GM23338 (cell line): ENCODE data around the gene ESR1. TPM values are rescaled to one million over a fixed set of nuclear protein-coding genes. Genes with fewer than 3 reads are reported as not detected.

Experiments
- ATAC-seq: fragments of 200-7000 bp; cut with Tn5 transposase; 3 replicates; pipeline ENCODE4 v1.9.1; 2020
- DNase-seq: peaks from one replicate; pipeline ENCODE4 v3.0.0-alpha.2; 2015; ENCODE audit warnings: low spot score
- H2AFZ ChIP-seq: fragments of 200-600 bp; sonication (generic); 2 replicates; pipeline ENCODE4 v1.8.0; 2016; ENCODE audit warnings: antibody characterized with exemption, mild to moderate bottlenecking, moderate library complexity
- H3F3A ChIP-seq: fragments of 200-600 bp; sonication (generic); replicated peaks from 2 replicates; pipeline ENCODE4 v1.8.0; 2017; ENCODE audit warnings: antibody characterized with exemption, mixed run types, low read depth
- H3K27ac ChIP-seq: fragments of 200-600 bp; sonication (generic); 2 replicates; pipeline ENCODE4 v1.6.1; 2016; ENCODE audit warnings: low read depth
- H3K27me3 ChIP-seq: fragments of 200-600 bp; sonication (generic); 2 replicates; pipeline ENCODE4 v1.8.0; 2016; ENCODE audit warnings: mild to moderate bottlenecking, mixed run types, moderate library complexity; ENCODE audit not compliant: insufficient read depth
- H3K36me3 ChIP-seq: fragments of 200-600 bp; sonication (generic); 2 replicates; pipeline ENCODE4 v1.8.0; 2016; ENCODE audit warnings: mild to moderate bottlenecking; ENCODE audit not compliant: insufficient read depth
- H3K4me1 ChIP-seq: fragments of 200-600 bp; sonication (generic); 2 replicates; pipeline ENCODE4 v1.8.0; 2016; ENCODE audit warnings: mild to moderate bottlenecking, moderate library complexity; ENCODE audit not compliant: insufficient read depth
- H3K4me2 ChIP-seq: fragments of 200-600 bp; sonication (generic); 2 replicates; pipeline ENCODE4 v1.7.1; 2017; ENCODE audit warnings: mixed run types
- H3K4me3 ChIP-seq: fragments of 200-600 bp; sonication (generic); 2 replicates; pipeline ENCODE4 v1.6.1; 2016; ENCODE audit warnings: mixed run types
- H3K79me2 ChIP-seq: fragments of 200-600 bp; sonication (generic); replicated peaks from 2 replicates; pipeline ENCODE4 v1.8.0; 2017; ENCODE audit warnings: mild to moderate bottlenecking; ENCODE audit not compliant: insufficient read depth
- H3K9me2 ChIP-seq: fragments of 200-600 bp; sonication (generic); 2 replicates; pipeline ENCODE4 v1.8.0; 2017; ENCODE audit not compliant: insufficient read depth
- H4K20me1 ChIP-seq: fragments of 200-600 bp; sonication (generic); replicated peaks from 2 replicates; pipeline ENCODE4 v1.8.0; 2017; ENCODE audit warnings: mild to moderate bottlenecking; ENCODE audit not compliant: insufficient read depth
- H3K27ac Mint-ChIP-seq: 2 replicates; pipeline ENCODE4 v1.8.0; 2020; ENCODE audit warnings: inconsistent platforms, mild to moderate bottlenecking, moderate library complexity, mixed read lengths
- H3K27me3 Mint-ChIP-seq: 3 replicates; pipeline ENCODE4 v1.8.0; 2022; ENCODE audit warnings: low read depth, mild to moderate bottlenecking, moderate library complexity, mixed read lengths, inconsistent platforms; ENCODE audit not compliant: insufficient read depth, poor library complexity
- H3K36me3 Mint-ChIP-seq: 3 replicates; pipeline ENCODE4 v1.8.0; 2021; ENCODE audit warnings: low read depth, mild to moderate bottlenecking, inconsistent platforms, moderate library complexity, mixed read lengths
- H3K4me1 Mint-ChIP-seq: 3 replicates; pipeline ENCODE4 v1.8.0; 2020; ENCODE audit warnings: mild to moderate bottlenecking, inconsistent platforms, mixed read lengths
- H3K4me3 Mint-ChIP-seq: 3 replicates; pipeline ENCODE4 v1.8.0; 2021; ENCODE audit warnings: moderate library complexity, mild to moderate bottlenecking, inconsistent platforms, mixed read lengths
- H3K9me3 Mint-ChIP-seq: 3 replicates; pipeline ENCODE4 v1.8.0; 2020; ENCODE audit warnings: moderate library complexity, mild to moderate bottlenecking, inconsistent platforms, mixed read lengths
- CREB1 ChIP-seq: fragments of 250-450 bp; sonication (Bioruptor Pico); IDR thresholded peaks from 2 replicates; pipeline ENCODE4 v1.5.0; 2020; ENCODE audit warnings: low read depth, mild to moderate bottlenecking, moderate library complexity
- CTCF ChIP-seq, 2 experiments: fragments of 200-600 bp in 1 of 2; sonication (generic) in 1 of 2; conservative IDR thresholded peaks; 2 replicates each; pipeline versions ENCODE4 v1.5.1 to v1.6.1; 2016 to 2017; ENCODE audit warnings: antibody characterized with exemption in 2 of 2, low read depth in 2 of 2, mild to moderate bottlenecking in 2 of 2, moderate library complexity in 1 of 2
- ETS1 ChIP-seq: IDR thresholded peaks from 2 replicates; pipeline ENCODE4 v1.6.1; 2016; ENCODE audit warnings: antibody characterized with exemption
- EZH2 ChIP-seq: fragments of 200-600 bp; sonication (generic); IDR thresholded peaks from one replicate; pipeline ENCODE4 v1.8.0; 2017; ENCODE audit warnings: antibody characterized with exemption, mild to moderate bottlenecking, low read depth; ENCODE audit not compliant: unreplicated experiment
- JUNB ChIP-seq: IDR thresholded peaks from one replicate; pipeline ENCODE4 v1.6.1; 2016; ENCODE audit warnings: antibody characterized with exemption; ENCODE audit not compliant: unreplicated experiment
- NANOG ChIP-seq: IDR thresholded peaks from 2 replicates; pipeline ENCODE4 v1.6.1; 2016; ENCODE audit warnings: antibody characterized with exemption, borderline replicate concordance
- REST ChIP-seq: IDR thresholded peaks from one replicate; pipeline ENCODE4 v1.6.1; 2018; ENCODE audit warnings: antibody characterized with exemption; ENCODE audit not compliant: unreplicated experiment
- STAT1 ChIP-seq: IDR thresholded peaks from one replicate; pipeline ENCODE4 v1.6.1; 2016; ENCODE audit warnings: antibody characterized with exemption; ENCODE audit not compliant: unreplicated experiment
- ZNF114 ChIP-seq: fragments of 250-450 bp; sonication (Bioruptor Pico); IDR thresholded peaks from 2 replicates; pipeline ENCODE4 v1.5.0; 2020; ENCODE audit warnings: mild to moderate bottlenecking, moderate library complexity
- ZNF331 ChIP-seq: fragments of 250-450 bp; sonication (Bioruptor Pico); IDR thresholded peaks from 2 replicates; pipeline ENCODE4 v1.5.0; 2020; ENCODE audit warnings: low read depth, mild to moderate bottlenecking, moderate library complexity
- ZNF462 ChIP-seq: fragments of 250-450 bp; sonication (Bioruptor Pico); IDR thresholded peaks from 2 replicates; pipeline ENCODE4 v1.5.0; 2020; ENCODE audit warnings: mild to moderate bottlenecking, moderate library complexity
- polyA plus RNA-seq: library from polyadenylated mRNA; unstranded; fragments of >200 nt; fragmentation: Nextera tagmentation; extraction: Ambion mirVana; gene quantifications from 2 replicates; pipeline ENCODE4 v1.2.1, GENCODE V29; 2016
- total RNA-seq: library from RNA; depleted of rRNA; stranded (reverse); fragments of >200 nt; shearing (Covaris generic); gene quantifications from 2 replicates; pipeline ENCODE4 v1.2.3, GENCODE V29; 2014

ESR1 gene
- total and polyA plus RNA-seq, 2 experiments from 2014 or later = 0.94 TPM; not detected in 1

GRCh38 chr6:151974061-151974617 is 166.7 kb downstream of the ESR1 start (continued):
- TF ChIP-seq ZNF462 (no peak), ETS1 (no peak)

- no peaks in the 10 kb centered on the region for H3K36me3 ChIP-seq
- Mint-ChIP-seq H3K4me1 (no peaks in the 10 kb centered on the region), H3K36me3 (no peaks in the 10 kb centered on the region), H3K4me3 (no peak overlapping the region), H3K9me3 (no peaks in the 10 kb centered on the region), H3K27me3 (no peaks in the 10 kb centered on the region), H3K27ac (no peak overlapping the region; the same call in 1 of the 2 replicates)
- H3K27me3 ChIP-seq = no peaks in the 10 kb centered on the region
- no peak overlapping the region for H3K4me2 ChIP-seq
- no peaks in the 10 kb centered on the region for H3K4me1 ChIP-seq
- no peaks in the 10 kb centered on the region for H4K20me1 ChIP-seq
- H2AFZ ChIP-seq = no peak overlapping the region
- ATAC-seq = no peak
- DNase-seq = no peak
- H3F3A ChIP-seq = no peaks in the 10 kb centered on the region
- no peaks in the 10 kb centered on the region for H3K79me2 ChIP-seq
- H3K27ac ChIP-seq = no peak overlapping the region
- H3K9me2 ChIP-seq = no peaks in the 10 kb centered on the region
- H3K4me3 ChIP-seq = no peak overlapping the region
- TF ChIP-seq ETS1 = no peak
- TF ChIP-seq ZNF114 (CRISPR knock-in tag) = no peak
- TF ChIP-seq REST = no peak
- no peak for TF ChIP-seq JUNB
- TF ChIP-seq NANOG = no peak
- TF ChIP-seq CREB1 (CRISPR knock-in tag) = no peak
- no peak for TF ChIP-seq ZNF331 (CRISPR knock-in tag)
- TF ChIP-seq EZH2 = no peak
- TF ChIP-seq STAT1 = no peak
- TF ChIP-seq CTCF (conservative IDR thresholded peaks at IDR 0.05; ENCODE audit: low read depth in 2 of 2) = no peak
Observed at GRCh38 chr6:151975795-151976194, 168.3 kb downstream of the ESR1 start.
